GM10248 (cell line): ENCODE data around the gene SDC1.

ENCODE experiments used
- CTCF ChIA-PET: fragments of 300-600 bp; sonication (Branson Sonifier 250); formaldehyde crosslinking; extraction: SDS; loops from one replicate; lab custom pipeline; 2021; ENCODE audit warnings: antibody characterized with exemption; lab: Yijun Ruan, JAX
- POLR2A ChIA-PET: fragments of 350-650 bp; sonication (Branson Sonifier 250); formaldehyde crosslinking; extraction: SDS; loops from one replicate; lab custom pipeline; 2020; ENCODE audit warnings: antibody characterized with exemption; lab: Yijun Ruan, JAX
- DNase-seq: peaks from one replicate; pipeline ENCODE4 v3.0.0; 2012; ENCODE audit errors: extremely low spot score
- CTCF ChIP-seq: IDR thresholded peaks from 2 replicates; pipeline ENCODE4 v1.5.1; 2012; ENCODE audit warnings: mild to moderate bottlenecking, low read depth; ENCODE audit errors: extremely low read depth, missing control alignments, control extremely low read depth

Gene SDC1

GRCh38 chr2:20190170-20190569 is 34.8 kb downstream of the SDC1 start:
- TF ChIP-seq CTCF, result no peak
- POLR2A ChIA-PET, result no interaction called here
- no peak for DNase-seq
- CTCF ChIA-PET, result interaction anchor here (0.8 to 1.2 kb wide), 4 partner anchors 10 to 54 kb away, joined by 3 to 4 read pairs (median 3); no protein-coding TSS in a partner anchor

- no peak for TF ChIP-seq CTCF
- ChIA-PET CTCF (interaction anchor here (0.7 to 1.1 kb wide), 3 partner anchors 18 to 23 kb away, joined by 3 read pairs; no protein-coding TSS in a partner anchor), POLR2A (interaction anchor here (0.8 kb wide), 1 partner anchor 195 kb away, joined by 3 read pairs; no protein-coding TSS in a partner anchor)
- DNase-seq, result no peak
Measured at GRCh38 chr2:20189299-20189931, 35.5 kb downstream of the SDC1 start.

GRCh38 chr2:20188851-20189250 is 36.1 kb downstream of the SDC1 start:
- no peak for TF ChIP-seq CTCF
- ChIA-PET CTCF (interaction anchor here (0.7 kb wide), 2 partner anchors 19 to 21 kb away, joined by 3 read pairs; no protein-coding TSS in a partner anchor), POLR2A (interaction anchor here (0.8 kb wide), 1 partner anchor 195 kb away, joined by 3 read pairs; no protein-coding TSS in a partner anchor)
- DNase-seq, result no peak

GRCh38 chr2:20188201-20188600 is 36.7 kb downstream of the SDC1 start:
- no peak for TF ChIP-seq CTCF
- no peak for DNase-seq
- ChIA-PET POLR2A (no interaction called here), CTCF (interaction anchor here (1.0 to 2.7 kb wide), 3 partner anchors 10 to 38 kb away, joined by 3 to 10 read pairs (median 3); partner anchors contain the start of gene SDC1)

GRCh38 chr2:20187331-20187730 is 37.6 kb downstream of the SDC1 start:
- POLR2A ChIA-PET, result no interaction called here

GRCh38 chr2:20186855-20187187 is 38.1 kb downstream of the SDC1 start:
- ChIA-PET POLR2A (no interaction called here), CTCF (interaction anchor here (1.2 to 2.7 kb wide), 4 partner anchors 9 to 51 kb away, joined by 3 to 10 read pairs (median 5); partner anchors contain the start of gene SDC1)
- DNase-seq, result no peak
- no peak for TF ChIP-seq CTCF

More at GRCh38 chr2:20187331-20187730, 37.6 kb downstream of the SDC1 start:
- CTCF ChIA-PET, result interaction anchor here (1.0 to 2.7 kb wide), 4 partner anchors 10 to 38 kb away, joined by 3 to 10 read pairs (median 3); partner anchors contain the start of gene SDC1
- DNase-seq, result no peak
- TF ChIP-seq CTCF, result peak; percentile 1
